A172 (cell line): ENCODE measurements around the gene HGFAC. TPM values are rescaled to one million over a fixed set of nuclear protein-coding genes. Genes with fewer than 3 reads are reported as not detected.

Source experiments
- DNase-seq: peaks from one replicate; pipeline ENCODE4 v3.0.0-alpha.2; 2015; ENCODE audit warnings: low spot score
- total RNA-seq: library from RNA; depleted of rRNA; stranded (reverse); fragments of >200 nt; shearing (Covaris generic); gene quantifications from 2 replicates; pipeline ENCODE4 v1.2.3, GENCODE V29; 2014

Gene HGFAC
- total RNA-seq, 1 experiment from 2014 or later, result not detected

GRCh38 chr4:3461515-3462291 lies 19.9 kb downstream of the HGFAC start:
- peak; percentile 83 for DNase-seq

- DNase-seq, result no peak
Measured at GRCh38 chr4:3462321-3462789, 20.6 kb downstream of the HGFAC start.

GRCh38 chr4:3462790-3463415 lies 21.1 kb downstream of the HGFAC start, which contains the start of gene DOK7:
DOK7 (plus strand) TSS chr4:3463306; CDS start chr4:3463376, 70 bp downstream.
- no peak for DNase-seq

- no peak for DNase-seq
Measured at GRCh38 chr4:3463556-3464348, 22.0 kb downstream of the HGFAC start.

GRCh38 chr4:3464349-3464905 lies 22.7 kb downstream of the HGFAC start:
- no peak for DNase-seq

GRCh38 chr4:3464911-3465697 lies 23.3 kb downstream of the HGFAC start:
- no peak for DNase-seq

GRCh38 chr4:3465698-3466671 lies 24.2 kb downstream of the HGFAC start:
- DNase-seq, result no peak

GRCh38 chr4:3466691-3467600 lies 25.2 kb downstream of the HGFAC start:
- DNase-seq, result no peak

GRCh38 chr4:3467601-3468031 lies 25.8 kb downstream of the HGFAC start:
- DNase-seq, result no peak

GRCh38 chr4:3468154-3468553 lies 26.4 kb downstream of the HGFAC start:
- DNase-seq, result no peak

- DNase-seq, result no peak
Measured at GRCh38 chr4:3468804-3469203, 27.0 kb downstream of the HGFAC start.

- no peak for DNase-seq
Measured at GRCh38 chr4:3469386-3470243, 27.8 kb downstream of the HGFAC start.

GRCh38 chr4:3470244-3471097 lies 28.7 kb downstream of the HGFAC start:
- DNase-seq, result no peak

GRCh38 chr4:3471098-3471760 lies 29.5 kb downstream of the HGFAC start:
- DNase-seq, result no peak

GRCh38 chr4:3471886-3472285 lies 30.1 kb downstream of the HGFAC start:
- no peak for DNase-seq

GRCh38 chr4:3472411-3473141 lies 30.8 kb downstream of the HGFAC start:
- DNase-seq, result no peak
